Endothelial cell of hepatic sinusoid (primary cell): ENCODE results near the gene ABR.
"Not testable (repeated sequence)": the region's sequence is repeated elsewhere in the genome, so short reads cannot be mapped to it uniquely, and the experiment has no call there.

ENCODE experiments used
- in situ Hi-C: cut with HindIII; loops from 2 replicates; pipeline ENCODE4 v1.10.0; 2017; ENCODE audit warnings: low sequenced_read_pairs

ABR gene

GRCh38 chr17:1202291-1202690 lies 22.5 kb upstream of the ABR start:
- in situ Hi-C loops, result no loop called here

- in situ Hi-C loops, result no loop called here
These were observed 21.4 kb upstream of the ABR start for GRCh38 chr17:1201132-1201702.

DNA sequence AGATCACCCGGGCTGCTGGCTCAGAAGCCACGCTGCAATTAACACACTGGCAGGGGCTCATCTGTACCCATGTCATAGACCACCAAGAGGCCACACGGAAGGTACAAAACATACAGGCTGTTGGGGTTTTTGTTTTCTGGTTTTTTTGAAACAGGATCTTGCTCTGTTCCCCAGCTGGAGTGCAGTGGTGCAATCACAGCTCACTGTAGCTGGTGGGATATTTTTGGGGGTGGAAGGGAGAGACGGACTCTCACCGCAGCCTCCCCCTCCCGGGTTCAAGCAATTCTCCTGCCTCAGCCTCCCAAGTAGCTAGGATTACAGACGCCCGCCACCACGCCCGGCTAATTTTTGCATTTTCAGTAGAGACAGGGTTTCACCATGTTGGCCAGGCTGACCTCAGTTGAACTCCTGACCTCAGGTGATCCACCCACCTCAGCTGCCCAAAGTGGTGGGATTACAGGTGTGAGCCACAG lies 19.5 kb upstream of the ABR start:
- in situ Hi-C loops, result not testable (repeated sequence)

GRCh38 chr17:1197781-1198490 lies 18.2 kb upstream of the ABR start:
- in situ Hi-C loops, result no loop called here

DNA sequence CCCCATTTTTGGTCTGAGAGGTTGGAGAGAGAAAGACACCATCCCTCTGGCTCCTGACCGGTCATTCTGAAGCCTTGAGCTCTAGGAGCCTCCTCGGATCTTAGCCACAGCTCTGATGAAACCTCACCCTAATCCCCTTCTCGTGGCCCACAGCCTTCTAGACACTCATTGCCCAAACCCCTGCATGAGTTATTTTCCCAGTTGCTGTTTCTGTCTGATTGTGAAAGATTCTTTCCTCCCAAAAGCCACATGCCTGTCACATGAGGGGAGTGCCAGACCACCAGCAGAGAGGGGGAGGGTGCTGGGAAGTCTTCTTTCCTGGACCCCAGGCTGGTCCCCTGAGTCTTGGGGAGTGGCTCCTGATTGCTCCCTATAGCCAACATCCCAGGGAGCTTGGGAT lies 17.6 kb upstream of the ABR start:
- in situ Hi-C loops, result no loop called here

DNA sequence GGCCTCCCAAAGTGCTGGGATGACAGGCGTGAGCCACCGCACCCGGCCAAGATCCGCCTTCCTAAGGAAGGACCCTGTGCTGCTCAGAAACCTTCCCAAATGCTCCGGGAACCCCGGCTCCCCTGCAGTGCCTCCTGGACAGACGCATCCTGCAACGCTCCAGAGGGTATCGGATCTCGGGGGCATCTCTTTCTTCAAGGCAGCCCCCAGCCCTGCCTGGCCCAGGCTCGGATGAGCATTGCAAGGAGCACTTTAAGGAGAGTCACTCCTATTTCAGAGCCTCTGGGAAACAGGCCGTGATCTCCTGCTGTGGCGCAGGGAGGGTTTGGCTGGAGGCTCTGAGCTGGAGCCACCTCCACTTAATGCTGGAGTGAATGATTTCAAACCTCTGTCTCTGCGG lies 17.2 kb upstream of the ABR start:
- in situ Hi-C loops, result no loop called here

- in situ Hi-C loops, result loop anchor here (5.0 kb wide), 1 partner anchor 71 kb away; no protein-coding TSS in a partner anchor
These were observed 13.3 kb upstream of the ABR start for GRCh38 chr17:1192911-1193699.

DNA sequence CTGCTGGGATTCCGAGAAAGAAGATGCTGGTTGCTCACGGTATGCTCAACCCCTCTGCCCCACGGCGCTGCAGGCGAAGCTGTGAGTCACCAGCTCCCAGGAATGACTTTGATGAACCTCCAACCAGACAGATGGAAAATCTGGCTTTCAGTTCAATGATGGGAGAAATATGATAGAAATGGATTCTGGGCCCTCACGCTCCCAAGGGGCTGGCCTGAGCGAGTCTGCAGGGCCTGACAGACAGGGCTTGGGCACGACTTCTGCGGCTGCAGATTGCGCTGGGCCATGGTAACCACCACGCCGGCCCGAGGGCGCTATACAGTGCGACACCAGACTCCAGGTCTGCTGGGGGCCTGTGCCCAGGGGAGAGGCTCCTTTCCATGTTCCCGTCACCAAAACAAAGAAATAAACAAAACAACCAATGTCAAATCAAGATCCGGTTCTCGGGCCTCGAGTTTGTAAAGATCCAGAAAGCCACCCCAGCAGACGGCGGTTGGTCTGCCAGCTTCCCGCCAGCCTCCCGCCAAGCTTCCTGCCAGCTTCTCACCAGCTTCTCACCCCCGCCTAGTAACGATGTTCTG lies 11.1 kb upstream of the ABR start:
- in situ Hi-C loops, result loop anchor here (5.0 kb wide), 1 partner anchor 69 kb away; no protein-coding TSS in a partner anchor

GRCh38 chr17:1188812-1189504 lies 9.2 kb upstream of the ABR start:
- in situ Hi-C loops, result no loop called here

GRCh38 chr17:1186923-1187771 lies 7.4 kb upstream of the ABR start:
- in situ Hi-C loops, result no loop called here

DNA sequence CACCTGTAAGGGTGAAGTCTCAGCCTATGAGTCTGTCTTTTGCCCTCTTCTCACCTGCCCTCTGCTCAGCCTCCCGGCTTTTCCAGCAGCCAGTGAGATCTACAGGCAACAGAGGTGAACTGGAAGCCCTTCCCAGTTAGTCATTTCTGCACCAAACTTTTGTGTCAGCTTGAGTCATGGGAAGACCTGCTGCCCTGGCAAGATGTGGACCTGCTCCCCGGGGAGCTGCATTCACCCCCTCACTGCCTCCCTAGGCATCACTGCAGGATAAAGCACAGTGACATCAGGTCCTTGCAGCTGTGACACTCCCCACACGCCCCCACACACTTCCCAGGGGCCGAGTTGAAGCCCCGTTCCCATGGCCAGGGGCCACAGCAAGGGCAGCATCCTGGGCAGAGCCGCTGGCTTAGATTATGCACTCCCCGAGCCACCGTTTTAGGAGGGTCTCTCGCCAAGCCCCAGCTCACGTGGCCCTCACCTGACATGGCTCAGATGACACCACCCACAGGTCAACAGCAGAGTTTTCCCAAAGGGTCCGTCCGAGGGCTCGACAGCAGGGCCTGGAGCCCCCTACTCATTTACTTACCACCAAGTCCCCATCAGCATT lies 6.5 kb upstream of the ABR start:
- in situ Hi-C loops, result no loop called here

- in situ Hi-C loops, result no loop called here
These were observed 3.5 kb upstream of the ABR start for GRCh38 chr17:1183171-1183873.

GRCh38 chr17:1182811-1183170 lies 3.0 kb upstream of the ABR start:
- in situ Hi-C loops, result no loop called here

GRCh38 chr17:1181753-1182137 lies 2.0 kb upstream of the ABR start:
- in situ Hi-C loops, result no loop called here

- in situ Hi-C loops, result no loop called here
These were observed 1.4 kb upstream of the ABR start for GRCh38 chr17:1180958-1181752.

DNA sequence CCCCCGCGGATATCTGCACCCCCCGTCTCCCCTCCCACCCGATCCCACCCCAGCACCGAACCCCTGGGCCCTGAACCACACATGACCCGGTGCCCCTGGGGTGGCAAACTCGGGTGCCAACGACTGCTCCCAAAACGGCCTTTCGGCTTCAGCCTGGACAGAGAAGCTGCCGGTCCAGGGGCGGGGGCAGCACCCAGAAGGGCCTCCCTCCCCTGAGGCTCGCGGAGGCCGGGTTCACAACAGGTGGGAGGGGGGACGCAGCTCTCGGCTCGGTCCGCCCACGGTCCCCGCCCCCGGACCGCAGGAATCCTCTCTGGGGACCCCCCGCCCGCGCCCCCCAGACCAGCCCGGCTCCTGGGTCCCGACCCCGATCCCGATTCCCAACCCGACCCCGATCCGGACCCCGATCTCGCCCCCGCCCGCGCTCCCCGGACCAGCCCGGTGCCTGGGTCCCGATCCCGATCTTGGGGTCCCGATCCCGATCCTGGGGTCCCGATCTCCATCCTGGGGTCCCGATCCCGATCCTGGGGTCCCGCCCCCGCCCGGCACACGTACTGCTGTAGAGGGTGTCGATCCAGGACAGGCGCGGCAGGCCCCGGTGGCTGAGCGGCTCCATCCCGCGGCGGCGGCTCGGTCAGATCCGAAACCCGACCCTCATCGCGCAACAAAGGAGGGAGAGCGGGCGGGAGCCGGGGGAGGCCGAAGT lies 516 bp downstream of the ABR start:
- in situ Hi-C loops, result no loop called here

DNA sequence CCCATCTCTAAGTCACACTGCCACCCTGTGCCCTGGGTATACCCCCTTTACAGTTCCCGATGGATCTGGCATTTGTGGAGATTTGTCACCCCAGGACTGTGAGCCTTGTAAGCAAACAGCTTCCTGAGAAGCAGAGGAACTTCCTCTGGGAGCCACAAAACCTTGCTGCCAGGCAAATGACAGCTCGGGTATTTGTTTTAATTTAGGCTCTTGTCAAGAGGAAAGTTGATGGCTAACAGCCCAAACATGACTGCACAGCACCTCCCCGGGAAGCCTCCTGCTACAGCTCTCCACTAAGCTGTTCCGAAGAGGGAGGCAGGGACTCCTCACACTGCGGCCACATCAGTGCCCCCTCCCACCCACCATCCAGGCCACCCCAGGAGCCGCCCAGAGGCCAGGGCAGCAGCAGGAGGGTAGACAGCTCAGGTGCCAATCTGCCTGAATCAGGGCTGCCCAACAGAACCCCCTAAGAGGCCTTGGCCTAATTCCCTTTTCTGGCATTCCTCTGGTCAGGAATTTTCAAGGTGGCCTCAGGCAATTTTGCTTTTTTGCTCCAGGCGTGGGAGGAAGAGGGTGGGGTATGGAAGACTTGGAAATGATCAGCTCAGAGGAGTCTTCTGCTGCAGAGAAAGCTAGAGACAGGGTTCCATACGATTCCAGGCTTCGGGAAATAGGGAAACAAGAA lies 2.6 kb downstream of the ABR start:
- in situ Hi-C loops, result no loop called here
